Measurements from ENCODE around the gene CERS5.

Gene CERS5

GRCh38 chr12:50104417-50105366, 62.5 kb downstream of the CERS5 start:
- no peak for DNase-seq (ENCODE audit: low read depth)
- TF ChIP-seq CTCF (IDR thresholded peaks at IDR 0.05; ENCODE audit: control insufficient read depth, extremely low read depth, insufficient read depth), result no peak

DNA sequence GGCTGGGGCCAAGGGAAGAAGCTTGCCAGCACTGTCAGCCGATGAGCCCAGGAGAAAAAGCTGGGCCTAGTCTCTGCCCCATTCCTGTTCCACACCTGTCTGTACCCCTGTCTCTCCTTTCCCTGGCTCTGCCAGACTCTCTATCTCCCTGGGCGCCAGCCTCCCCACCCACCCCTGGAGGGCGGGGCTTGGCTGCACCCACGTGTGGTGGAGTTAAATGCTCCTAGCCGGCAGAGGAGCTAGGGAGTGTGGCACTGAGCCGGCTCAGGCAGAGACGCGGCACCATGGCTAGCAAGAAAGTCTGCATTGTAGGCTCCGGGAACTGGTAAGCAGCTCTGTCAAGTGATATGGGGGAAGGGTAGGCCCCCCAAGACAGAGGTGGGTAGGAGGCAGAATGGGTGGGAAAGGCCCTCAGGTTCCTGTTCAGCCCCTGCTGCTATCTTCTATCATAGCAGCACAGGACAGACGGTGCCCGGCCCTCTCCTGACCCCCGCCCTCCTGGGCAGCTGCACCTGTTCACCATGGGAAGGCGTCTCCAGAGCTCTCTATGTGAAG, 63.3 kb downstream of the CERS5 start, which contains the start of gene GPD1:
Gene GPD1, plus strand, starts transcription at position 242 of the 555 bp plus-strand sequence. Its CDS starts 43 bp downstream, at position 285.
- H3K4me3 ChIP-seq (ENCODE audit: low read depth, low read length), result no peak within 1 kb of the TSS
- TF ChIP-seq CTCF (IDR thresholded peaks at IDR 0.05; ENCODE audit: control insufficient read depth, extremely low read depth, insufficient read depth), result no peak
- DNase-seq (ENCODE audit: low read depth), result no peak

More at GRCh38 chr12:50104417-50105366, 62.5 kb downstream of the CERS5 start:
- H3K4me3 ChIP-seq (ENCODE audit: low read depth, low read length), result no peak overlapping the region

DNA sequence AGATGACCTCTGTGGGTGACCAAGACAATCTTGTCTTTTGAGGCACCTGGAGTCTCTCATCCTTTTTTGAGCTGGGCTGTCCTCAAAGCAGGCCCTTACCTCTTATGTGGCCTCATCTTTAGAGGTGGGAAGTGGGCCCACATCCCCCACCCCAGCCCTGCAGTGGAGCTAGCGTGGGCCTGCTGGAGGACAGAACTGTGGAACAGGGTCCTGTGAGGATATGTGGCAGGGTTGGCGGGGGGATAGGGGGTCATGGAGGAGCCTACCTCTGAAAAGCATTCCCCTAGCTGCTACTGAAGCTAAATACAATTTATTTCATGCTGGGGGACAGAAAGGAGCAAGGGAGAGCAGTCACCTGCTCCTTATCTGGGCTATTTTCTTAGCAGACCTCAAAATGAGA, 63.8 kb downstream of the CERS5 start:
- TF ChIP-seq CTCF (IDR thresholded peaks at IDR 0.05; ENCODE audit: control insufficient read depth, extremely low read depth, insufficient read depth), result no peak
- H3K4me3 ChIP-seq (ENCODE audit: low read depth, low read length), result no peak overlapping the region
- no peak for DNase-seq (ENCODE audit: low read depth)

- DNase-seq (ENCODE audit: low read depth), result no peak
- H3K4me3 ChIP-seq (ENCODE audit: low read depth, low read length), result no peak overlapping the region
Measured at GRCh38 chr12:50102646-50103309, 64.4 kb downstream of the CERS5 start.

DNA sequence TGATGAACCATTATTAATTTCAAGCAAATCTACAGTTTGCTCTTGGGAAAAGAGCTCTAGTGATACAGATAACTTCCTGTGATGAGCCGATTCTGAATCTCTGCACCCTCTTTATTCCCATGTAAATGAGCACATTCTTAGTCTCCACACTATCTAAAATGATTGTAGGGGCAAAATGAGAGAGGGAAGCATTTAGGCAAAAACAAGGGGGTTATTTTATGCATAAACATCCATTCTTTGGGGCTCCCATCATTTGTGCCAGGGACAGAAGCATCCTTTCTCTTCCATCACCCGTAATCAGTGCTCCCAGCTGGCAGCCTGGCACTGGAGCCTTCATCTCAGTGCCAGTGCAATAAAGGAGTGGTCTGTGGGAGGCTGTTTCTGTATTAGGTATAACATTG, 65.0 kb downstream of the CERS5 start:
- no peak for DNase-seq (ENCODE audit: low read depth)
- no peak for TF ChIP-seq CTCF (IDR thresholded peaks at IDR 0.05; ENCODE audit: control insufficient read depth, extremely low read depth, insufficient read depth)
- H3K4me3 ChIP-seq (ENCODE audit: low read depth, low read length), result no peak overlapping the region

More at GRCh38 chr12:50102646-50103309, 64.4 kb downstream of the CERS5 start:
- TF ChIP-seq CTCF (IDR thresholded peaks at IDR 0.05; ENCODE audit: control insufficient read depth, extremely low read depth, insufficient read depth), result no peak

DNA sequence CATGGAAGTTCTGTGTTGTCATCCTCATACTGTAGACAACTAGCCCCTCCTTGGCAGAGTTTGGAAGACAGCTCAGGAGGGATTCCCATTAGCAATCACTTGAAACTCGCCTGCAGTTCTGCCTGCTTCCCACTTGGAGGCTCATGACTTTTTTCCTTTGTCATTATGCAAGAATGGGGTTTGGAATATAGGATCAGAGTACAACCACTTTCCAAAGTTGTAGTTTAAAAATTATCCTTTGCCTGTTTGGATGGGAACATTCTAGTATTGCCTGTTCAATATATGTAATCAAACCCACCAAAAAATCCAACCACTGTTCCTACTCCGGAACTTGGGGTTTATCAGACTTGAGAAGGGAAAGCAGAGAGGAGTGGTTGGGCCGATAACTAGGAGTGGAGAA, 65.5 kb downstream of the CERS5 start:
- TF ChIP-seq CTCF (IDR thresholded peaks at IDR 0.05; ENCODE audit: control insufficient read depth, extremely low read depth, insufficient read depth), result peak; percentile 42
- no peak for DNase-seq (ENCODE audit: low read depth)
- H3K4me3 ChIP-seq (ENCODE audit: low read depth, low read length), result no peak overlapping the region

Data from LNCaP clone FGC (cell line).